IPS-18c (cell line): Measurements from ENCODE around the gene HBQ1.
"Not testable (repeated sequence)": the region's sequence is repeated elsewhere in the genome, so short reads cannot be mapped to it uniquely, and the experiment has no call there.

ENCODE experiments used
- H3K4me3 ChIP-seq: 2 replicates; pipeline ENCODE4 v1.7.0; 2013; ENCODE audit warnings: low read depth, mild to moderate bottlenecking, low read length, moderate library complexity; ENCODE audit not compliant: insufficient read depth
- H3K9me3 ChIP-seq: one replicate; pipeline ENCODE4 v1.6.1; 2013; ENCODE audit warnings: mild to moderate bottlenecking, low read length, moderate library complexity; ENCODE audit not compliant: control insufficient read depth, insufficient read depth

The HBQ1 gene

GRCh38 chr16:183005-183404, 2.7 kb downstream of the HBQ1 start:
- peaks cover 3% of the 10 kb centered on the region for H3K9me3 ChIP-seq
- no peak overlapping the region for H3K4me3 ChIP-seq

- peaks cover 3% of the 10 kb centered on the region for H3K9me3 ChIP-seq
- no peak overlapping the region for H3K4me3 ChIP-seq
These were observed 5.0 kb downstream of the HBQ1 start for GRCh38 chr16:185213-185612.

- Histone ChIP-seq H3K9me3 (peaks cover 3% of the 10 kb centered on the region), H3K4me3 (no peak overlapping the region)
These were observed 5.4 kb downstream of the HBQ1 start for GRCh38 chr16:185691-186090.

- Histone ChIP-seq H3K4me3 (no peak overlapping the region), H3K9me3 (peaks cover 3% of the 10 kb centered on the region)
These were observed 7.1 kb downstream of the HBQ1 start for GRCh38 chr16:187330-187729.

GRCh38 chr16:188674-189073, 8.4 kb downstream of the HBQ1 start:
- peaks cover 3% of the 10 kb centered on the region for H3K9me3 ChIP-seq
- H3K4me3 ChIP-seq, result no peak overlapping the region

- no peak overlapping the region for H3K4me3 ChIP-seq
- peaks cover 3% of the 10 kb centered on the region for H3K9me3 ChIP-seq
These were observed 9.4 kb downstream of the HBQ1 start for GRCh38 chr16:189604-190186.

GRCh38 chr16:191831-192230, 11.6 kb downstream of the HBQ1 start:
- Histone ChIP-seq H3K4me3 (no peak overlapping the region), H3K9me3 (peaks cover 3% of the 10 kb centered on the region)

- H3K9me3 ChIP-seq, result no peaks in the 10 kb centered on the region
- H3K4me3 ChIP-seq, result no peak overlapping the region
These were observed 12.4 kb downstream of the HBQ1 start for GRCh38 chr16:192686-193085.

- no peak overlapping the region for H3K4me3 ChIP-seq
- H3K9me3 ChIP-seq, result no peaks in the 10 kb centered on the region
These were observed 13.2 kb downstream of the HBQ1 start for GRCh38 chr16:193441-193840.

- no peak overlapping the region for H3K4me3 ChIP-seq
- no peaks in the 10 kb centered on the region for H3K9me3 ChIP-seq
These were observed 14.3 kb downstream of the HBQ1 start for GRCh38 chr16:194516-194915.

- H3K4me3 ChIP-seq, result no peak overlapping the region
- H3K9me3 ChIP-seq, result no peaks in the 10 kb centered on the region
These were observed 20.1 kb downstream of the HBQ1 start for GRCh38 chr16:200388-200787.

- no peak overlapping the region for H3K4me3 ChIP-seq
- H3K9me3 ChIP-seq, result no peaks in the 10 kb centered on the region
These were observed 23.0 kb downstream of the HBQ1 start for GRCh38 chr16:203246-203645.

GRCh38 chr16:204046-204445, 23.8 kb downstream of the HBQ1 start:
- not testable (repeated sequence) for H3K4me3 ChIP-seq, H3K9me3 ChIP-seq

GRCh38 chr16:209359-209758, 29.1 kb downstream of the HBQ1 start:
- H3K9me3 ChIP-seq, result not testable (repeated sequence)

GRCh38 chr16:211631-212180, 31.4 kb downstream of the HBQ1 start:
- not testable (repeated sequence) for H3K4me3 ChIP-seq

More at GRCh38 chr16:209359-209758, 29.1 kb downstream of the HBQ1 start:
- not testable (repeated sequence) for H3K4me3 ChIP-seq

GRCh38 chr16:212999-213398, 32.7 kb downstream of the HBQ1 start:
- H3K9me3 ChIP-seq, result no peaks in the 10 kb centered on the region

More at GRCh38 chr16:211631-212180, 31.4 kb downstream of the HBQ1 start:
- not testable (repeated sequence) for H3K9me3 ChIP-seq

GRCh38 chr16:220021-220420, 39.8 kb downstream of the HBQ1 start:
- H3K9me3 ChIP-seq, result no peaks in the 10 kb centered on the region
- H3K4me3 ChIP-seq, result no peak overlapping the region

More at GRCh38 chr16:212999-213398, 32.7 kb downstream of the HBQ1 start:
- H3K4me3 ChIP-seq, result no peak overlapping the region

- H3K4me3 ChIP-seq, result peak overlapping the region; percentile 89
- H3K9me3 ChIP-seq, result no peaks in the 10 kb centered on the region
These were observed 48.0 kb downstream of the HBQ1 start for GRCh38 chr16:228151-228851.
